Measurements from ENCODE around the gene CMSS1.

CMSS1 gene

GRCh38 chr3:99954914-99955644 lies 137.4 kb downstream of the CMSS1 start:
- H3K4me1 ChIP-seq (ENCODE audit: insufficient read depth, low read length, poor library complexity, severe bottlenecking) = peaks cover 20% of the 10 kb centered on the region
- no peaks in the 10 kb centered on the region for H3F3A ChIP-seq (ENCODE audit: low read depth)
- H3K79me2 ChIP-seq (ENCODE audit: insufficient read depth, low read length) = no peaks in the 10 kb centered on the region
- H3K4me3 ChIP-seq (ENCODE audit: low read length, poor library complexity, severe bottlenecking) = no peak overlapping the region
- no peaks in the 10 kb centered on the region for H3K27me3 ChIP-seq (ENCODE audit: insufficient read depth, low read length, poor library complexity, severe bottlenecking)
- no peaks in the 10 kb centered on the region for H3K36me3 ChIP-seq (ENCODE audit: insufficient read depth, low read length)
- H4K20me1 ChIP-seq (ENCODE audit: insufficient read depth, low read length, poor library complexity, severe bottlenecking) = no peaks in the 10 kb centered on the region
- H2AFZ ChIP-seq (ENCODE audit: low read length) = no peak overlapping the region
- H3K9me2 ChIP-seq (replicated peaks; ENCODE audit: low read depth, low read length) = no peaks in the 10 kb centered on the region
- H3K4me2 ChIP-seq (ENCODE audit: low read depth, low read length, poor library complexity, severe bottlenecking) = no peak overlapping the region
- TF ChIP-seq EZH2phosphoT487 (IDR thresholded peaks at IDR 0.05; ENCODE audit: borderline replicate concordance) = no peak
- no peak for TF ChIP-seq CTCF (conservative IDR thresholded peaks at IDR 0.05; ENCODE audit: low read length)
- no peak overlapping the region for H3K9ac ChIP-seq (ENCODE audit: low read depth, low read length, poor library complexity, severe bottlenecking)
- H3K9me3 ChIP-seq (ENCODE audit: insufficient read depth, low read depth, low read length) = no peaks in the 10 kb centered on the region

- Histone ChIP-seq H3K79me2 (ENCODE audit: insufficient read depth, low read length) (no peaks in the 10 kb centered on the region), H3K4me3 (ENCODE audit: low read length, poor library complexity, severe bottlenecking) (no peak overlapping the region), H3K9ac (ENCODE audit: low read depth, low read length, poor library complexity, severe bottlenecking) (no peak overlapping the region), H3K27me3 (ENCODE audit: insufficient read depth, low read length, poor library complexity, severe bottlenecking) (no peaks in the 10 kb centered on the region), H3K9me3 (ENCODE audit: insufficient read depth, low read depth, low read length) (no peaks in the 10 kb centered on the region), H2AFZ (ENCODE audit: low read length) (no peak overlapping the region), H3K9me2 (replicated peaks; ENCODE audit: low read depth, low read length) (no peaks in the 10 kb centered on the region), H3K4me1 (ENCODE audit: insufficient read depth, low read length, poor library complexity, severe bottlenecking) (peaks cover 11% of the 10 kb centered on the region), H3K36me3 (ENCODE audit: insufficient read depth, low read length) (no peaks in the 10 kb centered on the region), H4K20me1 (ENCODE audit: insufficient read depth, low read length, poor library complexity, severe bottlenecking) (no peaks in the 10 kb centered on the region), H3K4me2 (ENCODE audit: low read depth, low read length, poor library complexity, severe bottlenecking) (no peak overlapping the region), H3F3A (ENCODE audit: low read depth) (no peaks in the 10 kb centered on the region)
- TF ChIP-seq EZH2phosphoT487 (IDR thresholded peaks at IDR 0.05; ENCODE audit: borderline replicate concordance) (no peak), CTCF (conservative IDR thresholded peaks at IDR 0.05; ENCODE audit: low read length) (no peak)
These were observed 138.3 kb downstream of the CMSS1 start for GRCh38 chr3:99955773-99956562.

GRCh38 chr3:99957151-99957796 lies 139.6 kb downstream of the CMSS1 start:
- Histone ChIP-seq H3K9me3 (ENCODE audit: insufficient read depth, low read depth, low read length) (no peaks in the 10 kb centered on the region), H3K4me2 (ENCODE audit: low read depth, low read length, poor library complexity, severe bottlenecking) (no peak overlapping the region), H4K20me1 (ENCODE audit: insufficient read depth, low read length, poor library complexity, severe bottlenecking) (no peaks in the 10 kb centered on the region), H3K4me1 (ENCODE audit: insufficient read depth, low read length, poor library complexity, severe bottlenecking) (peaks cover 8% of the 10 kb centered on the region), H3K36me3 (ENCODE audit: insufficient read depth, low read length) (no peaks in the 10 kb centered on the region), H3K79me2 (ENCODE audit: insufficient read depth, low read length) (no peaks in the 10 kb centered on the region), H3F3A (ENCODE audit: low read depth) (no peaks in the 10 kb centered on the region), H3K27me3 (ENCODE audit: insufficient read depth, low read length, poor library complexity, severe bottlenecking) (no peaks in the 10 kb centered on the region), H3K9me2 (replicated peaks; ENCODE audit: low read depth, low read length) (no peaks in the 10 kb centered on the region), H3K4me3 (ENCODE audit: low read length, poor library complexity, severe bottlenecking) (no peak overlapping the region), H2AFZ (ENCODE audit: low read length) (no peak overlapping the region), H3K9ac (ENCODE audit: low read depth, low read length, poor library complexity, severe bottlenecking) (no peak overlapping the region)
- no peak for TF ChIP-seq CTCF (conservative IDR thresholded peaks at IDR 0.05; ENCODE audit: low read length)

Measured in Loucy (cell line).